ENCODE measurements around the gene TBCB. TPM values are rescaled to one million over a fixed set of nuclear protein-coding genes. Genes with fewer than 3 reads are reported as not detected.

TBCB gene
- total and polyA plus RNA-seq, 9 of the 15 experiments (the other 6 are each of a cell fraction or from before 2014, with no cell fraction given) = 3.5 to 115 (median 58.9) TPM

DNA sequence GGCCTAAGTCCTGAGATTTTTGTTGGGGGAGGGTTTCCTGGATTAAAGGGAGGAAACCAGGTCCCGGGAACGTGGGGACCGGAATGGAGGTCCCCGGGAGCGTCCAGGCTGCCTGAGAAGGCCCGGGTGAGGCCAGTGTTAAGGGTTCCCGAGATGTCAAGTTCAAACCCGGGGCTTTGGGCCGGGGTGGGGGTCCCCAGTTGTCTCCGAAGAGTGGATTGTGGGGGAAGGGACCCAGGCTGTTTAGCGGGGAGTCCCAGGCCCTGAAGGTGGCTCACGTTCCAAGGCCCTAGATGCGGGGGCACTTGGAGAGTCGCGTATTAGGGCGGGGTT, 36.7 kb downstream of the TBCB start:
- Histone ChIP-seq H3K4me2 (ENCODE audit: insufficient read depth, low read length) (no peak overlapping the region), H3K4me1 (replicated peaks in 1 of 2; ENCODE audit: control insufficient read depth in 2 of 2, insufficient read depth in 2 of 2, low read length in 2 of 2) (peaks cover 0 to 13% of the 10 kb centered on the region in 2 experiments; a peak in 2 of 5 replicates), H2AFZ (ENCODE audit: low read depth, low read length) (no peak overlapping the region), H3K79me2 (ENCODE audit: control insufficient read depth, insufficient read depth, low read length) (no peaks in the 10 kb centered on the region), H3K4me3 (no peak overlapping the region), H3K9me1 (ENCODE audit: control insufficient read depth, insufficient read depth, low read length) (no peaks in the 10 kb centered on the region), H3K27me3 (ENCODE audit: control insufficient read depth in 2 of 2, insufficient read depth in 2 of 2, low read length in 2 of 2) (no peaks in the 10 kb centered on the region), H3K9me3 (replicated peaks; ENCODE audit: control insufficient read depth, insufficient read depth, low read depth, low read length) (no peaks in the 10 kb centered on the region), H3K27ac (ENCODE audit: extremely low read depth, low read depth, low read length) (no peak overlapping the region), H4K20me1 (replicated peaks; ENCODE audit: control insufficient read depth, insufficient read depth, low read length) (no peaks in the 10 kb centered on the region), H3K36me3 (ENCODE audit: control insufficient read depth, insufficient read depth, low read length) (peaks cover 46% of the 10 kb centered on the region; the same call in 2 of the 3 replicates), H3K9ac (ENCODE audit: insufficient read depth in 1 of 2, low read depth in 2 of 2, low read length in 2 of 2) (no peak overlapping the region)
- peak in 1 of 4 experiments; percentile 26 for DNase-seq (ENCODE audit: extremely low read depth in 1 of 4, low spot score in 3 of 4)
- no TSS peak for BruUV-seq (replicated peaks)
- ChIA-PET CTCF (ENCODE audit: low intra/inter-chr PET ratio) (no interaction called here), POLR2A (no interaction called here)
- in situ Hi-C loops (cut with MboI) (no loop called here), intact Hi-C loops (cut with micrococcal nuclease) (no loop called here)
- no peak for FAIRE-seq
- no peak for ATAC-seq
- WGBS (ENCODE audit: insufficient coverage, low coverage, missing lambda C conversion rate) = 94% methylated on average over 7 of the region's 16 CpGs
- TF ChIP-seq POLR2G (IDR thresholded peaks at IDR 0.05; ENCODE audit: low read depth, low read length) (0 out of 2 replicates have a peak, but pooled peaks have one; percentile 56), DMBX1 (CRISPR knock-in tag; IDR thresholded peaks at IDR 0.05; ENCODE audit: borderline replicate concordance) (no peak), RBFOX2 (IDR thresholded peaks at IDR 0.05; ENCODE audit: low read depth, low read length) (peak; percentile 53), RBM22 (IDR thresholded peaks at IDR 0.05; ENCODE audit: low read depth, low read length, poor library complexity, severe bottlenecking) (peak; percentile 36), FOXA1 (IDR thresholded peaks at IDR 0.05; ENCODE audit: borderline replicate concordance) (no peak)

Data from K562 (cell line).